HepG2 (cell line): ENCODE data around the gene KIAA1549. TPM values are rescaled to one million over a fixed set of nuclear protein-coding genes. Genes with fewer than 3 reads are reported as not detected.

Experiments used
- ATAC-seq: fragments of 200-7000 bp; cut with Tn5 transposase; 3 replicates; pipeline ENCODE4 v1.9.1; 2020; ENCODE audit warnings: mild to moderate bottlenecking, moderate library complexity
- BruUV-seq: library from RNA; stranded (reverse); fragments of 400-500 nt; replicated peaks from 2 replicates; lab custom pipeline; 2021; lab: Mats Ljungman, UMichigan
- CTCF ChIA-PET: fragments of 300-600 bp; formaldehyde crosslinking; extraction: SDS; loops from one replicate; lab custom pipeline; 2021; ENCODE audit warnings: low total read pairs, inconsistent platforms, low intra/inter-chr PET ratio; lab: Yijun Ruan, JAX
- POLR2A ChIA-PET: fragments of 350-600 bp; sonication (Branson Sonifier 250); formaldehyde crosslinking; loops from one replicate; lab custom pipeline; 2020; ENCODE audit warnings: antibody characterized with exemption, inconsistent platforms; lab: Yijun Ruan, JAX
- DNase-seq: peaks from one replicate; pipeline ENCODE4 v3.0.0-alpha.2; 2015; ENCODE audit warnings: low spot score
- FAIRE-seq: peaks from 3 replicates; lab custom pipeline; 2011; peaks lifted over from hg19 to GRCh38; lab: Jason Lieb, UNC
- H2AFZ ChIP-seq: one replicate; pipeline ENCODE4 v1.6.1; 2011; ENCODE audit warnings: low read length, inconsistent platforms
- H3K27ac ChIP-seq: fragments of 300-600 bp; 3 replicates; pipeline ENCODE4 v1.8.0; 2011; ENCODE audit warnings: mixed run types, mild to moderate bottlenecking, mixed read lengths, low read length, inconsistent platforms; ENCODE audit not compliant: insufficient read depth; ENCODE audit errors: extremely low read length
- H3K27me3 ChIP-seq, 2 experiments: fragments of 200-600 bp in 1 of 2; 2 replicates in 1 of 2; 3 replicates in 1 of 2; pipeline versions ENCODE4 v1.6.0 to v1.8.0; 2011; ENCODE audit warnings: low read length in 2 of 2, mild to moderate bottlenecking in 2 of 2, moderate library complexity in 2 of 2, inconsistent platforms in 1 of 2; ENCODE audit not compliant: insufficient read depth in 2 of 2, control insufficient read depth in 1 of 2
- H3K36me3 ChIP-seq, 2 experiments: fragments of 200-600 bp in 1 of 2; replicated peaks in 1 of 2; 2 replicates in 1 of 2; 3 replicates in 1 of 2; pipeline versions ENCODE4 v1.5.1 to v1.8.0; 2011; ENCODE audit warnings: low read length in 2 of 2, inconsistent platforms in 1 of 2; ENCODE audit not compliant: insufficient read depth in 2 of 2, control insufficient read depth in 1 of 2
- H3K4me1 ChIP-seq: 2 replicates; pipeline ENCODE4 v1.5.1; 2012; ENCODE audit warnings: low read length, inconsistent platforms; ENCODE audit not compliant: insufficient read depth
- H3K4me2 ChIP-seq: 2 replicates; pipeline ENCODE4 v1.6.0; 2011; ENCODE audit warnings: low read depth, low read length, inconsistent platforms
- H3K4me3 ChIP-seq, 3 experiments: fragments of 200-600 bp in 1 of 3; sonication (generic), shearing (Covaris generic) in 1 of 3; replicated peaks in 1 of 3; 2 replicates each; pipeline ENCODE4 v1.5.1; 2011 to 2016; ENCODE audit warnings: low read length in 3 of 3, inconsistent platforms in 2 of 3, low read depth in 2 of 3, mild to moderate bottlenecking in 2 of 3, control low read depth in 1 of 3, mixed read lengths in 1 of 3; ENCODE audit not compliant: insufficient read depth in 1 of 3
- H3K79me2 ChIP-seq: one replicate; pipeline ENCODE4 v1.6.1; 2011; ENCODE audit warnings: low read length, inconsistent platforms; ENCODE audit not compliant: insufficient read depth
- H3K9ac ChIP-seq: 2 replicates; pipeline ENCODE4 v1.6.0; 2011; ENCODE audit warnings: mild to moderate bottlenecking, low read depth, low read length, inconsistent platforms; ENCODE audit not compliant: insufficient read depth
- H3K9me3 ChIP-seq: 2 replicates; pipeline ENCODE4 v1.5.1; 2012; ENCODE audit warnings: mild to moderate bottlenecking, low read length
- H4K20me1 ChIP-seq: 2 replicates; pipeline ENCODE4 v1.6.0; 2011; ENCODE audit warnings: inconsistent platforms, mild to moderate bottlenecking, low read length, moderate library complexity; ENCODE audit not compliant: insufficient read depth
- BHLHE40 ChIP-seq: IDR thresholded peaks from 2 replicates; pipeline ENCODE4 v1.6.1; 2011; ENCODE audit warnings: low read length, improper control_type of control experiment
- DBP ChIP-seq: sonication (generic); formaldehyde crosslinking; IDR thresholded peaks from 2 replicates; pipeline ENCODE4 v1.4.0; 2020; ENCODE audit warnings: missing genetic modification reagents; ENCODE audit errors: not compliant biosample characterization
- EHMT2 ChIP-seq: fragments of 200-600 bp; sonication (generic); IDR thresholded peaks from 2 replicates; pipeline ENCODE4 v1.7.0; 2017; ENCODE audit warnings: antibody characterized with exemption, low read depth, low read length, borderline replicate concordance
- FOXO4 ChIP-seq: sonication (generic); formaldehyde crosslinking; conservative IDR thresholded peaks from 2 replicates; pipeline ENCODE4 v1.8.1; 2023; ENCODE audit warnings: missing genetic modification reagents
- ISL2 ChIP-seq: sonication (generic); formaldehyde crosslinking; IDR thresholded peaks from 2 replicates; pipeline ENCODE4 v1.5.0; 2020; ENCODE audit warnings: missing genetic modification reagents
- KMT2A ChIP-seq: sonication (generic); formaldehyde crosslinking; IDR thresholded peaks from 2 replicates; pipeline ENCODE4 v1.4.0; 2020; ENCODE audit warnings: missing genetic modification reagents
- NFYC ChIP-seq: IDR thresholded peaks from 2 replicates; pipeline ENCODE4 v1.6.1; 2016; ENCODE audit warnings: missing genetic modification reagents, missing compliant biosample characterization
- PAX8 ChIP-seq: sonication (generic); formaldehyde crosslinking; IDR thresholded peaks from 2 replicates; pipeline ENCODE4 v1.8.0; 2022; ENCODE audit warnings: mild to moderate bottlenecking, missing genetic modification reagents, borderline replicate concordance
- SUZ12 ChIP-seq: fragments of 150-350 bp; IDR thresholded peaks from 2 replicates; pipeline ENCODE4 v1.6.1; 2014; ENCODE audit warnings: low read depth, low read length
- YY1 ChIP-seq: IDR thresholded peaks from 2 replicates; pipeline ENCODE4 v1.6.1; 2011; ENCODE audit warnings: low read length, low read depth, moderate library complexity, mild to moderate bottlenecking; ENCODE audit not compliant: insufficient read depth, insufficient replicate concordance
- ZFP36 ChIP-seq: fragments of 150-350 bp; IDR thresholded peaks from 2 replicates; pipeline ENCODE4 v1.6.1; 2018; ENCODE audit warnings: borderline replicate concordance, low read length, low read depth; ENCODE audit not compliant: partially characterized antibody
- ZNF12 ChIP-seq: sonication (generic); formaldehyde crosslinking; IDR thresholded peaks from 2 replicates; pipeline ENCODE4 v1.5.0; 2020; ENCODE audit warnings: missing genetic modification reagents
- ZNF432 ChIP-seq: sonication (generic); formaldehyde crosslinking; IDR thresholded peaks from 2 replicates; pipeline ENCODE4 v1.5.0; 2020; ENCODE audit warnings: missing genetic modification reagents, mild to moderate bottlenecking, borderline replicate concordance
- ZNF570 ChIP-seq: sonication (generic); formaldehyde crosslinking; IDR thresholded peaks from 2 replicates; pipeline ENCODE4 v1.4.0; 2020; ENCODE audit warnings: mild to moderate bottlenecking, missing genetic modification reagents, borderline replicate concordance
- ZSCAN30 ChIP-seq: sonication (generic); formaldehyde crosslinking; IDR thresholded peaks from 2 replicates; pipeline ENCODE4 v1.5.0; 2020; ENCODE audit warnings: mild to moderate bottlenecking, missing genetic modification reagents
- WGBS: methylation state at CpG from one replicate; pipeline ENCODE4 v1.1.6; 2017; ENCODE audit warnings: low lambda C conversion rate; 5-methylcytosine and 5-hydroxymethylcytosine counted together
- in situ Hi-C: cut with HindIII; loops from 2 replicates; pipeline ENCODE4 v1.10.0; 2017; ENCODE audit warnings: low pct_unique_long_range_greater_than_20kb; ENCODE audit not compliant: extremely low pct_ligation_motif_present
- intact Hi-C: fragments of 100-400 bp; cut with micrococcal nuclease; formaldehyde crosslinking; loops from one replicate; pipeline ENCODE4 v1.10.0; 2022; ENCODE audit not compliant: unreplicated experiment
- polyA plus RNA-seq, 8 experiments: library from polyadenylated mRNA; depleted of rRNA in 3 of 8; stranded (reverse) in 7 of 8; unstranded in 1 of 8; fragments of >200 nt; fragmentation: Illumina TruSeq in 4 of 8; extraction: Trizol in 4 of 8; gene quantifications; 2 replicates each; pipeline versions ENCODE4 v1.2.1 to v1.2.3, GENCODE V29; 2011 to 2016; ENCODE audit warnings: low read depth in 4 of 8, missing spikeins in 1 of 8, mixed read lengths in 1 of 8; ENCODE audit not compliant: insufficient read depth in 1 of 8
- total RNA-seq, 5 experiments: library from RNA; depleted of rRNA; stranded (reverse); fragments of >200 nt; fragmentation: Illumina TruSeq; extraction: Trizol; gene quantifications; 2 replicates each; pipeline ENCODE4 v1.2.3, GENCODE V29; 2016; ENCODE audit warnings: low read depth in 1 of 5

The KIAA1549 gene
- total and polyA plus RNA-seq, 2 of the 13 experiments (the other 11 are each of a cell fraction or from before 2014, with no cell fraction given), result 1.1 to 1.8 TPM

GRCh38 chr7:138893258-138893657 lies 87.9 kb downstream of the KIAA1549 start:
- ATAC-seq, result no peak
- H3K9ac ChIP-seq, result no peak overlapping the region
- intact Hi-C loops, result no loop called here
- no TSS peak for BruUV-seq
- H3K4me3 ChIP-seq, result no peak overlapping the region
- WGBS, result 80% methylated on average over 4 of the region's 4 CpGs
- H3K27ac ChIP-seq, result no peak overlapping the region
- H4K20me1 ChIP-seq, result no peaks in the 10 kb centered on the region
- FAIRE-seq, result no peak
- in situ Hi-C loops, result no loop called here
- TF ChIP-seq ZNF570 (no peak), YY1 (no peak), NFYC (no peak), SUZ12 (no peak), EHMT2 (no peak), BHLHE40 (no peak), DBP (no peak), ZNF12 (CRISPR knock-in tag) (no peak), ZSCAN30 (CRISPR knock-in tag) (no peak), FOXO4 (CRISPR knock-in tag) (no peak), ISL2 (CRISPR knock-in tag) (no peak), ZNF432 (CRISPR knock-in tag) (no peak), KMT2A (CRISPR knock-in tag) (no peak), ZFP36 (no peak), PAX8 (no peak)
- TF ChIP-seq, all 625 proteins: peak for 0
- no peaks in the 10 kb centered on the region; a peak in 1 of 5 replicates for H3K36me3 ChIP-seq
- H3K9me3 ChIP-seq, result no peaks in the 10 kb centered on the region
- no peaks in the 10 kb centered on the region for H3K27me3 ChIP-seq
- H2AFZ ChIP-seq, result no peak overlapping the region
- no peaks in the 10 kb centered on the region for H3K79me2 ChIP-seq
- ChIA-PET CTCF (no interaction called here), POLR2A (no interaction called here)
- DNase-seq, result no peak
- peaks cover 32% of the 10 kb centered on the region for H3K4me1 ChIP-seq
- H3K4me2 ChIP-seq, result no peak overlapping the region
